MM.1S (cell line): ENCODE data around the gene ATP2A3.

Experiments used
- CTCF ChIP-seq: fragments of 300-600 bp; sonication (generic); IDR thresholded peaks from 2 replicates; pipeline ENCODE4 v1.5.1; 2016; ENCODE audit warnings: antibody characterized with exemption, low read length, mixed read lengths
- EZH2 ChIP-seq: fragments of 300-600 bp; sonication (generic); optimal IDR thresholded peaks from 2 replicates; pipeline ENCODE3; 2017; ENCODE audit warnings: low read depth, mild to moderate bottlenecking, antibody characterized with exemption, low read length, mixed read lengths

GRCh38 chr17:3889325-3890012 is 74.8 kb downstream of the ATP2A3 start:
- TF ChIP-seq EZH2 = no peak
- no peak for TF ChIP-seq CTCF
